ENCODE measurements around the gene IPCEF1. TPM values are rescaled to one million over a fixed set of nuclear protein-coding genes. Genes with fewer than 3 reads are reported as not detected.

IPCEF1 gene
- total and polyA plus RNA-seq, 2 donors (not counting 3 experiments of a cell fraction or from before 2014, with no cell fraction given), result 0.01 to 0.51 TPM

DNA sequence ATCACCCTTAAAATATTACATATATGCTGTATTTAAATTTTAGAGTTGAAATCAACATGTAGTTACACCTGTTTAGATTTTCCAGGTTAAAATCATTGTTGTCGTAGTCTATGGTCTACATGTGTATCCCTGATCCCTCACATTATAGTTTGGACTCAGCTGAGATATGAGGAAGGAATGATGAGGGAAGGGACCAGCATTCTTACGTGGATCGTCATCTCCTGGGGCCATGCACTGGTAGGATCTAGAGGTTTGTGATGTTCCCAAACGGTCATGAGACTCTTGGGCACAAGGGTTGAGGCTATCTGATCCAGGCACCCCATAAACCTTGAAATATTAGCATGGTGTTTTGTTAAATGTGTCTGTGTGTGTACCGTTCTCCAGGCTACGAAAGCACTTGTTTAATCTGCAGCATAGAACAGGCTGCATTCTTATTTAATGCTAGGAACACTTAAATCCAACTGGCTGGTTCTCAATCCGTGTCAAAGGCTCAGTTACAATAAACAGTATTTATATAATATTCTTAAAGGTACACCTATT lies 55.4 kb downstream of the IPCEF1 start:
- Histone ChIP-seq H3K9ac (replicated peaks; ENCODE audit: extremely low read depth, insufficient read depth, low read length) (no peak overlapping the region), H4K20me1 (replicated peaks; ENCODE audit: control insufficient read depth, extremely low read depth, insufficient read depth, low read length) (no peaks in the 10 kb centered on the region), H3K9me3 (replicated peaks; ENCODE audit: control insufficient read depth, insufficient read depth, low read length) (no peaks in the 10 kb centered on the region), H3K27ac (ENCODE audit: insufficient read depth, low read depth, low read length) (no peak overlapping the region), H3K4me2 (ENCODE audit: insufficient read depth, low read length) (no peak overlapping the region), H3K4me3 (replicated peaks in 1 of 3; ENCODE audit: insufficient read depth in 1 of 3, low read depth in 1 of 3, low read length in 3 of 3) (no peak overlapping the region), H2AFZ (ENCODE audit: low read depth, low read length) (no peak overlapping the region), H3K27me3 (ENCODE audit: control insufficient read depth in 2 of 2, insufficient read depth in 2 of 2, low read length in 2 of 2) (no peaks in the 10 kb centered on the region), H3K9me1 (replicated peaks; ENCODE audit: control insufficient read depth, extremely low read depth, insufficient read depth, low read length) (no peaks in the 10 kb centered on the region), H3K36me3 (ENCODE audit: control insufficient read depth in 2 of 2, extremely low read depth in 1 of 2, insufficient read depth in 2 of 2, low read length in 2 of 2) (no peaks in the 10 kb centered on the region), H3K4me1 (ENCODE audit: control insufficient read depth, extremely low read depth, insufficient read depth, low read length) (peaks cover 13% of the 10 kb centered on the region), H3K79me2 (ENCODE audit: control insufficient read depth, insufficient read depth, low read length) (no peaks in the 10 kb centered on the region)
- BruUV-seq (replicated peaks), result no TSS peak
- no peak for DNase-seq (ENCODE audit: low read depth, low spot score)
- POLR2A ChIA-PET, result no interaction called here
- TF ChIP-seq POLR2A (IDR thresholded peaks at IDR 0.05; ENCODE audit: low read depth, low read length) (no peak), GATA2 (IDR thresholded peaks at IDR 0.05; ENCODE audit: insufficient read depth, insufficient read length, low read depth, low read length) (no peak), MYC (IDR thresholded peaks at IDR 0.05; ENCODE audit: low read depth, low read length) (no peak), EZH2 (IDR thresholded peaks at IDR 0.05; ENCODE audit: borderline replicate concordance, low read depth, low read length, severe bottlenecking) (no peak), JUN (IDR thresholded peaks at IDR 0.05; ENCODE audit: borderline replicate concordance, insufficient read depth, insufficient read length, low read depth) (no peak), POLR2AphosphoS5 (IDR thresholded peaks at IDR 0.05; ENCODE audit: insufficient read depth, low read depth, low read length) (no peak)
- TF ChIP-seq, protein P1, sequence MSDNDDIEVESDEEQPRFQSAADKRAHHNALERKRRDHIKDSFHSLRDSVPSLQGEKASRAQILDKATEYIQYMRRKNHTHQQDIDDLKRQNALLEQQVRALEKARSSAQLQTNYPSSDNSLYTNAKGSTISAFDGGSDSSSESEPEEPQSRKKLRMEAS (IDR thresholded peaks at IDR 0.05; ENCODE audit: insufficient read depth, insufficient read length), result no peak
- TF ChIP-seq, protein P2, sequence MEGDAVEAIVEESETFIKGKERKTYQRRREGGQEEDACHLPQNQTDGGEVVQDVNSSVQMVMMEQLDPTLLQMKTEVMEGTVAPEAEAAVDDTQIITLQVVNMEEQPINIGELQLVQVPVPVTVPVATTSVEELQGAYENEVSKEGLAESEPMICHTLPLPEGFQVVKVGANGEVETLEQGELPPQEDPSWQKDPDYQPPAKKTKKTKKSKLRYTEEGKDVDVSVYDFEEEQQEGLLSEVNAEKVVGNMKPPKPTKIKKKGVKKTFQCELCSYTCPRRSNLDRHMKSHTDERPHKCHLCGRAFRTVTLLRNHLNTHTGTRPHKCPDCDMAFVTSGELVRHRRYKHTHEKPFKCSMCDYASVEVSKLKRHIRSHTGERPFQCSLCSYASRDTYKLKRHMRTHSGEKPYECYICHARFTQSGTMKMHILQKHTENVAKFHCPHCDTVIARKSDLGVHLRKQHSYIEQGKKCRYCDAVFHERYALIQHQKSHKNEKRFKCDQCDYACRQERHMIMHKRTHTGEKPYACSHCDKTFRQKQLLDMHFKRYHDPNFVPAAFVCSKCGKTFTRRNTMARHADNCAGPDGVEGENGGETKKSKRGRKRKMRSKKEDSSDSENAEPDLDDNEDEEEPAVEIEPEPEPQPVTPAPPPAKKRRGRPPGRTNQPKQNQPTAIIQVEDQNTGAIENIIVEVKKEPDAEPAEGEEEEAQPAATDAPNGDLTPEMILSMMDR (IDR thresholded peaks at IDR 0.05; ENCODE audit: extremely low read depth in 1 of 2, insufficient read depth in 1 of 2, low read depth in 1 of 2, low read length in 2 of 2), result no peak
- no peak for FAIRE-seq
- dilution Hi-C loops (cut with MboI; ENCODE audit: extremely low pct_ligation_motif_present, low sequenced_read_pairs) (no loop called here), intact Hi-C loops (cut with micrococcal nuclease) (no loop called here)
- CTCF ChIA-PET, result interaction anchor here (0.7 to 1.4 kb wide), 2 partner anchors 8 to 24 kb away, joined by 3 to 5 read pairs; no protein-coding TSS in a partner anchor
